K562 (cell line): ENCODE measurements around the gene ADAR. TPM values are rescaled to one million over a fixed set of nuclear protein-coding genes. Genes with fewer than 3 reads are reported as not detected.

Experiments used
- BCOR ChIP-seq: fragments of 450-650 bp; IDR thresholded peaks from 2 replicates; pipeline ENCODE4 v1.6.1; 2016
- BHLHE40 ChIP-seq: IDR thresholded peaks from 2 replicates; pipeline ENCODE4 v1.6.1; 2011; ENCODE audit warnings: low read length, improper control_type of control experiment
- BRF1 ChIP-seq: IDR thresholded peaks from 3 replicates; pipeline ENCODE4 v1.6.1; 2011; ENCODE audit warnings: borderline replicate concordance, mild to moderate bottlenecking; ENCODE audit not compliant: insufficient read length; ENCODE audit errors: extremely low read depth
- CBFA2T3 ChIP-seq: fragments of 450-650 bp; IDR thresholded peaks from 2 replicates; pipeline ENCODE4 v1.6.1; 2017
- CXXC5 ChIP-seq: fragments of 250-450 bp; sonication (Bioruptor Pico); IDR thresholded peaks from 2 replicates; pipeline ENCODE4 v1.8.0; 2022; ENCODE audit warnings: inconsistent platforms, mild to moderate bottlenecking, moderate library complexity
- EP400 ChIP-seq: fragments of 450-650 bp; IDR thresholded peaks from 2 replicates; pipeline ENCODE4 v1.6.1; 2017; ENCODE audit warnings: antibody characterized with exemption, mild to moderate bottlenecking, moderate library complexity
- GATA2 ChIP-seq: sonication (generic); formaldehyde crosslinking; IDR thresholded peaks from 2 replicates; pipeline ENCODE4 v1.4.0; 2020; ENCODE audit warnings: mild to moderate bottlenecking, missing genetic modification reagents
- JUNB ChIP-seq: fragments of 450-650 bp; formaldehyde crosslinking; conservative IDR thresholded peaks from 2 replicates; pipeline ENCODE4 v1.4.0; 2020; ENCODE audit warnings: mild to moderate bottlenecking
- KLF16 ChIP-seq: IDR thresholded peaks from 2 replicates; pipeline ENCODE4 v1.6.1; 2016; ENCODE audit warnings: antibody characterized with exemption
- MEF2D ChIP-seq: conservative IDR thresholded peaks from 2 replicates; pipeline ENCODE4 v1.6.1; 2016; ENCODE audit warnings: low read depth, missing genetic modification characterization, missing compliant biosample characterization
- MYBL2 ChIP-seq, 2 experiments: fragments of 450-650 bp in 1 of 2; sonication (generic) in 1 of 2; formaldehyde crosslinking in 1 of 2; IDR thresholded peaks; 2 replicates each; pipeline versions ENCODE4 v1.6.1 to v1.8.1; 2017 to 2022; ENCODE audit warnings: borderline replicate concordance in 1 of 2, inconsistent platforms in 1 of 2, low read depth in 1 of 2, mild to moderate bottlenecking in 1 of 2, missing genetic modification reagents in 1 of 2, moderate library complexity in 1 of 2
- PML ChIP-seq: IDR thresholded peaks from 2 replicates; pipeline ENCODE4 v1.6.1; 2012; ENCODE audit warnings: low read length, inconsistent platforms
- PYGO2 ChIP-seq: fragments of 450-650 bp; IDR thresholded peaks from 2 replicates; pipeline ENCODE4 v1.6.1; 2016; ENCODE audit warnings: mild to moderate bottlenecking, missing genetic modification characterization, moderate library complexity, missing compliant biosample characterization
- RBM25 ChIP-seq: fragments of 200-400 bp; formaldehyde crosslinking; IDR thresholded peaks from 2 replicates; pipeline ENCODE4 v1.6.1; 2018; ENCODE audit warnings: low read length, low read depth, moderate library complexity; ENCODE audit not compliant: severe bottlenecking
- TAL1 ChIP-seq: fragments of 450-650 bp; IDR thresholded peaks from 2 replicates; pipeline ENCODE4 v1.6.1; 2016; ENCODE audit warnings: mild to moderate bottlenecking
- TSC22D4 ChIP-seq: fragments of 450-650 bp; IDR thresholded peaks from 2 replicates; pipeline ENCODE4 v1.6.1; 2016; ENCODE audit warnings: missing genetic modification characterization, missing biosample characterization, control low read depth
- ZNF134 ChIP-seq: fragments of 250-450 bp; sonication (Bioruptor Pico); conservative IDR thresholded peaks from 2 replicates; pipeline ENCODE4 v1.4.0; 2020
- ZNF324 ChIP-seq: fragments of 250-450 bp; sonication (Bioruptor Pico); IDR thresholded peaks from 2 replicates; pipeline ENCODE4 v1.4.0; 2020; ENCODE audit warnings: mild to moderate bottlenecking
- polyA plus RNA-seq, 8 experiments: library from polyadenylated mRNA; depleted of rRNA in 4 of 8; stranded (reverse) in 5 of 8; unstranded in 3 of 8; fragments of >200 nt; fragmentation: Nextera tagmentation in 2 of 8; fragmentation: Illumina TruSeq in 1 of 8; extraction: Ambion mirVana in 2 of 8; extraction: Trizol in 1 of 8; gene quantifications; 2 replicates each; pipeline versions ENCODE4 v1.2.1 to v1.2.3, GENCODE V29; 2011 to 2014; ENCODE audit warnings: inconsistent platforms in 1 of 8, missing spikeins in 1 of 8
- total RNA-seq, 7 experiments: library from RNA; depleted of rRNA in 6 of 7; stranded (reverse); fragments of >200 nt in 6 of 7; fragmentation: Illumina TruSeq in 2 of 7; extraction: Trizol in 2 of 7; gene quantifications; 2 replicates each; pipeline versions ENCODE4 v1.2.1 to v1.2.3, GENCODE V29; 2011 to 2021; ENCODE audit warnings: low replicate concordance in 1 of 7
- TF ChIP-seq, protein P1 (sequence below): fragments of 450-650 bp; IDR thresholded peaks from 2 replicates; pipeline ENCODE4 v1.6.1; 2018; ENCODE audit not compliant: partially characterized antibody
- TF ChIP-seq, protein P2 (sequence below): fragments of 450-650 bp; conservative IDR thresholded peaks from 2 replicates; pipeline ENCODE4 v1.6.1; 2016; ENCODE audit warnings: missing genetic modification characterization, low read depth, mild to moderate bottlenecking, missing compliant biosample characterization, moderate library complexity
- TF ChIP-seq, protein P3 (sequence below): fragments of 450-650 bp; formaldehyde crosslinking; IDR thresholded peaks from 2 replicates; pipeline ENCODE4 v1.4.0; 2020; ENCODE audit warnings: mild to moderate bottlenecking, moderate library complexity
- TF ChIP-seq, protein P4 (sequence below): fragments of 250-450 bp; sonication (Bioruptor Pico); IDR thresholded peaks from 2 replicates; pipeline ENCODE4 v1.9.0; 2021; ENCODE audit warnings: mild to moderate bottlenecking, inconsistent platforms

ADAR gene
- total and polyA plus RNA-seq, 9 of the 15 experiments (the other 6 are each of a cell fraction or from before 2014, with no cell fraction given), result 30.1 to 123 (median 60.2) TPM

DNA sequence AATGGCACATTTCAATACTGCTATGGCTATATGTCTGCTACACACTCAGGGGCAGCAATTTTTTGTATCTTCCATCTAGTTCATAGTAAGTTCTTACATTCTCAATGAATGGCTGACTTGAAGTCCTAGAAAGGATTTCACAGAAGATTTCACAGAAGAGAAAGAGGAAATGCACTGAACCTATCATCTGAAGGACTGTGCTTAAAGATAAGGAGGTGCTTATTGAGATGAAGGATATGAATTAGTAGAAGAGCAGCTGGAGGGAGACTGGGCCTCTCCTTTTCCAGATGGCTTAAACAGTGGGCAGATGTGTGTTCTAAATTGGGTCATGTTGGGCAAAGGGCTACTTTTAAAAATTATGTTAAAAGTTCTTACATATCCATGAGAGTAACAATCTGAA is 14.6 kb downstream of the ADAR start (continued):
- TF ChIP-seq, protein P1, sequence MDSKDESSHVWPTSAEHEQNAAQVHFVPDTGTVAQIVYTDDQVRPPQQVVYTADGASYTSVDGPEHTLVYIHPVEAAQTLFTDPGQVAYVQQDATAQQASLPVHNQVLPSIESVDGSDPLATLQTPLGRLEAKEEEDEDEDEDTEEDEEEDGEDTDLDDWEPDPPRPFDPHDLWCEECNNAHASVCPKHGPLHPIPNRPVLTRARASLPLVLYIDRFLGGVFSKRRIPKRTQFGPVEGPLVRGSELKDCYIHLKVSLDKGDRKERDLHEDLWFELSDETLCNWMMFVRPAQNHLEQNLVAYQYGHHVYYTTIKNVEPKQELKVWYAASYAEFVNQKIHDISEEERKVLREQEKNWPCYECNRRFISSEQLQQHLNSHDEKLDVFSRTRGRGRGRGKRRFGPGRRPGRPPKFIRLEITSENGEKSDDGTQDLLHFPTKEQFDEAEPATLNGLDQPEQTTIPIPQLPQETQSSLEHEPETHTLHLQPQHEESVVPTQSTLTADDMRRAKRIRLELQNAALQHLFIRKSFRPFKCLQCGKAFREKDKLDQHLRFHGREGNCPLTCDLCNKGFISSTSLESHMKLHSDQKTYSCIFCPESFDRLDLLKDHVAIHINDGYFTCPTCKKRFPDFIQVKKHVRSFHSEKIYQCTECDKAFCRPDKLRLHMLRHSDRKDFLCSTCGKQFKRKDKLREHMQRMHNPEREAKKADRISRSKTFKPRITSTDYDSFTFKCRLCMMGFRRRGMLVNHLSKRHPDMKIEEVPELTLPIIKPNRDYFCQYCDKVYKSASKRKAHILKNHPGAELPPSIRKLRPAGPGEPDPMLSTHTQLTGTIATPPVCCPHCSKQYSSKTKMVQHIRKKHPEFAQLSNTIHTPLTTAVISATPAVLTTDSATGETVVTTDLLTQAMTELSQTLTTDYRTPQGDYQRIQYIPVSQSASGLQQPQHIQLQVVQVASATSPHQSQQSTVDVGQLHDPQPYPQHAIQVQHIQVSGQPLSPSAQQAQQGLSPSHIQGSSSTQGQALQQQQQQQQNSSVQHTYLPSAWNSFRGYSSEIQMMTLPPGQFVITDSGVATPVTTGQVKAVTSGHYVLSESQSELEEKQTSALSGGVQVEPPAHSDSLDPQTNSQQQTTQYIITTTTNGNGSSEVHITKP, result no peak
- TF ChIP-seq ZNF324 (CRISPR knock-in tag) (0 out of 2 replicates have a peak, but pooled peaks have one; percentile 7), BRF1 (no peak), RBM25 (no peak), BHLHE40 (no peak), CXXC5 (peak; percentile 25; the same call in 1 of the 2 replicates), PML (peak; percentile 59; the same call in 1 of the 2 replicates), JUNB (CRISPR knock-in tag) (no peak), PYGO2 (no peak), TAL1 (peak; percentile 70), CBFA2T3 (peak; percentile 73), KLF16 (peak; percentile 52; the same call in 1 of the 2 replicates), GATA2 (CRISPR knock-in tag) (peak; percentile 38; the same call in 1 of the 2 replicates), EP400 (no peak), ZNF134 (CRISPR knock-in tag) (no peak), TSC22D4 (tag) (no peak), MYBL2 (IDR thresholded peaks at IDR 0.05; ENCODE audit: low read depth) (no peak), MYBL2 (CRISPR knock-in tag; IDR thresholded peaks at IDR 0.05; ENCODE audit: borderline replicate concordance) (no peak), BCOR (no peak), MEF2D (no peak)
- TF ChIP-seq, protein P2, sequence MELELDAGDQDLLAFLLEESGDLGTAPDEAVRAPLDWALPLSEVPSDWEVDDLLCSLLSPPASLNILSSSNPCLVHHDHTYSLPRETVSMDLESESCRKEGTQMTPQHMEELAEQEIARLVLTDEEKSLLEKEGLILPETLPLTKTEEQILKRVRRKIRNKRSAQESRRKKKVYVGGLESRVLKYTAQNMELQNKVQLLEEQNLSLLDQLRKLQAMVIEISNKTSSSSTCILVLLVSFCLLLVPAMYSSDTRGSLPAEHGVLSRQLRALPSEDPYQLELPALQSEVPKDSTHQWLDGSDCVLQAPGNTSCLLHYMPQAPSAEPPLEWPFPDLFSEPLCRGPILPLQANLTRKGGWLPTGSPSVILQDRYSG (tag), result no peak
- TF ChIP-seq, protein P3, sequence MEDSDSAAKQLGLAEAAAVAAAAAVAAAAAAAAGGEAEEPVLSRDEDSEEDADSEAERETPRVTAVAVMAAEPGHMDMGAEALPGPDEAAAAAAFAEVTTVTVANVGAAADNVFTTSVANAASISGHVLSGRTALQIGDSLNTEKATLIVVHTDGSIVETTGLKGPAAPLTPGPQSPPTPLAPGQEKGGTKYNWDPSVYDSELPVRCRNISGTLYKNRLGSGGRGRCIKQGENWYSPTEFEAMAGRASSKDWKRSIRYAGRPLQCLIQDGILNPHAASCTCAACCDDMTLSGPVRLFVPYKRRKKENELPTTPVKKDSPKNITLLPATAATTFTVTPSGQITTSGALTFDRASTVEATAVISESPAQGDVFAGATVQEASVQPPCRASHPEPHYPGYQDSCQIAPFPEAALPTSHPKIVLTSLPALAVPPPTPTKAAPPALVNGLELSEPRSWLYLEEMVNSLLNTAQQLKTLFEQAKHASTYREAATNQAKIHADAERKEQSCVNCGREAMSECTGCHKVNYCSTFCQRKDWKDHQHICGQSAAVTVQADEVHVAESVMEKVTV, result no peak
- TF ChIP-seq, protein P4, sequence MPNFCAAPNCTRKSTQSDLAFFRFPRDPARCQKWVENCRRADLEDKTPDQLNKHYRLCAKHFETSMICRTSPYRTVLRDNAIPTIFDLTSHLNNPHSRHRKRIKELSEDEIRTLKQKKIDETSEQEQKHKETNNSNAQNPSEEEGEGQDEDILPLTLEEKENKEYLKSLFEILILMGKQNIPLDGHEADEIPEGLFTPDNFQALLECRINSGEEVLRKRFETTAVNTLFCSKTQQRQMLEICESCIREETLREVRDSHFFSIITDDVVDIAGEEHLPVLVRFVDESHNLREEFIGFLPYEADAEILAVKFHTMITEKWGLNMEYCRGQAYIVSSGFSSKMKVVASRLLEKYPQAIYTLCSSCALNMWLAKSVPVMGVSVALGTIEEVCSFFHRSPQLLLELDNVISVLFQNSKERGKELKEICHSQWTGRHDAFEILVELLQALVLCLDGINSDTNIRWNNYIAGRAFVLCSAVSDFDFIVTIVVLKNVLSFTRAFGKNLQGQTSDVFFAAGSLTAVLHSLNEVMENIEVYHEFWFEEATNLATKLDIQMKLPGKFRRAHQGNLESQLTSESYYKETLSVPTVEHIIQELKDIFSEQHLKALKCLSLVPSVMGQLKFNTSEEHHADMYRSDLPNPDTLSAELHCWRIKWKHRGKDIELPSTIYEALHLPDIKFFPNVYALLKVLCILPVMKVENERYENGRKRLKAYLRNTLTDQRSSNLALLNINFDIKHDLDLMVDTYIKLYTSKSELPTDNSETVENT, result no peak
